ENCODE data around the gene PDGFA. TPM values are rescaled to one million over a fixed set of nuclear protein-coding genes. Genes with fewer than 3 reads are reported as not detected.

PDGFA gene
- total RNA-seq, 1 experiment from 2014 or later = 4.9 TPM

GRCh38 chr7:525740-526139, 6.1 kb upstream of the PDGFA start:
- DNase-seq = peak; percentile 66
- no peak overlapping the region for H3K4me3 ChIP-seq

GRCh38 chr7:524800-525199, 5.2 kb upstream of the PDGFA start:
- no peak overlapping the region for H3K4me3 ChIP-seq
- H3K9me3 ChIP-seq = no peaks in the 10 kb centered on the region; the same call in 1 of the 2 replicates
- H3K27me3 ChIP-seq = peaks cover 27% of the 10 kb centered on the region
- no peak for DNase-seq
- H3K36me3 ChIP-seq = no peaks in the 10 kb centered on the region

More at GRCh38 chr7:525740-526139, 6.1 kb upstream of the PDGFA start:
- Histone ChIP-seq H3K36me3 (no peaks in the 10 kb centered on the region), H3K9me3 (no peaks in the 10 kb centered on the region; the same call in 1 of the 2 replicates), H3K27me3 (peaks cover 25% of the 10 kb centered on the region)

- H3K36me3 ChIP-seq = no peaks in the 10 kb centered on the region
- H3K27me3 ChIP-seq = peaks cover 25% of the 10 kb centered on the region
- no peaks in the 10 kb centered on the region; the same call in 1 of the 2 replicates for H3K9me3 ChIP-seq
- DNase-seq = no peak
- no peak overlapping the region for H3K4me3 ChIP-seq
Observed at GRCh38 chr7:523347-524336, 4.0 kb upstream of the PDGFA start.

- Histone ChIP-seq H3K36me3 (no peaks in the 10 kb centered on the region), H3K9me3 (no peaks in the 10 kb centered on the region), H3K27me3 (peaks cover 26% of the 10 kb centered on the region), H3K4me3 (no peak overlapping the region)
- DNase-seq = no peak
Observed at GRCh38 chr7:522951-523314, 3.3 kb upstream of the PDGFA start.

- Histone ChIP-seq H3K9me3 (no peaks in the 10 kb centered on the region), H3K36me3 (no peaks in the 10 kb centered on the region), H3K27me3 (peaks cover 29% of the 10 kb centered on the region), H3K4me3 (peak overlapping the region; percentile 22)
- no peak for DNase-seq
Observed at GRCh38 chr7:522071-522950, 2.7 kb upstream of the PDGFA start.

GRCh38 chr7:521221-522070, 1.8 kb upstream of the PDGFA start:
- Histone ChIP-seq H3K4me3 (peak overlapping the region; percentile 22), H3K9me3 (no peaks in the 10 kb centered on the region), H3K27me3 (peaks cover 29% of the 10 kb centered on the region), H3K36me3 (no peaks in the 10 kb centered on the region)
- DNase-seq = peak; percentile 39

- Histone ChIP-seq H3K27me3 (peaks cover 29% of the 10 kb centered on the region), H3K36me3 (no peaks in the 10 kb centered on the region), H3K9me3 (no peaks in the 10 kb centered on the region), H3K4me3 (no peak overlapping the region)
- no peak for DNase-seq
Observed at GRCh38 chr7:520503-521161, 986 bp upstream of the PDGFA start.

- H3K27me3 ChIP-seq = peaks cover 29% of the 10 kb centered on the region
- no peaks in the 10 kb centered on the region for H3K36me3 ChIP-seq
- no peaks in the 10 kb centered on the region for H3K9me3 ChIP-seq
- DNase-seq = peak; percentile 79
- peak overlapping the region; percentile 60 for H3K4me3 ChIP-seq
Observed at GRCh38 chr7:518630-519483, 789 bp downstream of the PDGFA start.

- DNase-seq = peak; percentile 39
- H3K9me3 ChIP-seq = no peaks in the 10 kb centered on the region
- peaks cover 29% of the 10 kb centered on the region for H3K27me3 ChIP-seq
- H3K4me3 ChIP-seq = peak overlapping the region; percentile 60
- no peaks in the 10 kb centered on the region for H3K36me3 ChIP-seq
Observed at GRCh38 chr7:517774-518629, 1.6 kb downstream of the PDGFA start.

- H3K36me3 ChIP-seq = no peaks in the 10 kb centered on the region
- peaks cover 22% of the 10 kb centered on the region for H3K27me3 ChIP-seq
- H3K9me3 ChIP-seq = no peaks in the 10 kb centered on the region
- H3K4me3 ChIP-seq = peak overlapping the region; percentile 17; the same call in 1 of the 2 replicates
- peak; percentile 79 for DNase-seq
Observed at GRCh38 chr7:516606-517456, 2.8 kb downstream of the PDGFA start.

GRCh38 chr7:516216-516605, 3.4 kb downstream of the PDGFA start:
- DNase-seq = no peak
- no peaks in the 10 kb centered on the region for H3K36me3 ChIP-seq
- peaks cover 16% of the 10 kb centered on the region for H3K27me3 ChIP-seq
- H3K9me3 ChIP-seq = no peaks in the 10 kb centered on the region
- H3K4me3 ChIP-seq = no peak overlapping the region

GRCh38 chr7:515628-516027, 4.0 kb downstream of the PDGFA start:
- H3K9me3 ChIP-seq = no peaks in the 10 kb centered on the region
- no peak overlapping the region for H3K4me3 ChIP-seq
- DNase-seq = no peak

More at GRCh38 chr7:515628-516027, 4.0 kb downstream of the PDGFA start:
- Histone ChIP-seq H3K36me3 (no peaks in the 10 kb centered on the region), H3K27me3 (peaks cover 10% of the 10 kb centered on the region)
